CD4-positive, alpha-beta T cell treated with Interleukin-6 at 100 ng/mL for 8 hours (primary cell): ENCODE data around the gene MGRN1.

Experiments
- DNase-seq: peaks from one replicate; pipeline ENCODE4 v3.0.0-alpha.2; 2020; ENCODE audit warnings: mixed read lengths, low spot score

MGRN1 gene

DNA sequence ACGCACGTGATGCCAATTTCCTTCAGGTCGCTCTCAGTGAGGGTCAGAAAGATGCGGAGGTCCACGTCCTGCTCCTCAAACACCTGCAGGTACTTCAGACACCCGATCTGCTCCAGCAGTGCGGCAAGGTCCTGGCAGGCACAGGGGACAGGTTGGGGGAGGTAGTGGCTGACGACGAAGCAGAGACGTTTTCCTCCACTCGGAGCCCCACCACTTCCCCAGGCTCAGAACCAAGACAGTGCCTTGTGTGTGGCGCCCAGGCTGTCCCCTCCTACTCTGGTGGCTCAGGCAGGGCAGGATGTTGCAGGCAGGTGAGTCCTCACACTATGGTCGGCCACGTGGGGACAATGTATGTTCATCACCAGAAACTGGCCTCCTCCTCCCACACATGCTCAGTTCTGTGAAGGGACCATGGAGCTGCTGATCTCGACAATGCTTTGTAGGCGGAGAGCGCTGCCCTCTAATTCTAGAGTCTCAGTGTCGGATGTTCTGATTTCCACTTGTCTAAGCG lies 74.5 kb downstream of the MGRN1 start:
- DNase-seq = no peak

DNA sequence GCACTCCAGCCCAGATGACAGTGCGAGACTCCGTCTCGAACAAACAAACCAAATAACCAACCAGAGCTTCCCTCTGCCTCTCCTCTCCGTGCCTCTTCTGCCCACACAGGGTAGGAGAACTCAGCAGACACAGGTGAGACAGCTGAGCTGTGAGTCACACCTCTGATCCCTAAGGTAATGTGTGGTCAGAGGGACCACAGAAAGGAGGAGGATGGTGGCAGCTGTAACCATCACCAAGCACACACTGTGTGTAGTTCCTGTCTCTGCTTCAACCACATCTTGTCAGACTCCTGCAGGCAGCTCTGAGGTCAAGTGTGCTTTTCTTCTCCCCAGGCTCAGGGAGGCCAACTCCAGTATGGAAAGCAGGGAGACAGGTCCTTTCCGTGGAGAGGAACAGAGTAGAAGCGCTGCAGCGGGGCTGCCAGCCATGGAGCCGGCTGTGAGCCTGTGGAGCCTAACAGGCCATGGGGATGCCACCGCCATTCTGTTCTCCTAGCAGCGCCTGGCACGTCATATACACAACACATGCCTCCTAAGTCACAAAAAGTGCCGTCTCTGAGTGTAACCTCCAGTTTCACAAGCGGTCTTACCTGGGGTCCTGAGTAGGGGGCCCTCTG lies 75.9 kb downstream of the MGRN1 start:
- peak; percentile 47 for DNase-seq

DNA sequence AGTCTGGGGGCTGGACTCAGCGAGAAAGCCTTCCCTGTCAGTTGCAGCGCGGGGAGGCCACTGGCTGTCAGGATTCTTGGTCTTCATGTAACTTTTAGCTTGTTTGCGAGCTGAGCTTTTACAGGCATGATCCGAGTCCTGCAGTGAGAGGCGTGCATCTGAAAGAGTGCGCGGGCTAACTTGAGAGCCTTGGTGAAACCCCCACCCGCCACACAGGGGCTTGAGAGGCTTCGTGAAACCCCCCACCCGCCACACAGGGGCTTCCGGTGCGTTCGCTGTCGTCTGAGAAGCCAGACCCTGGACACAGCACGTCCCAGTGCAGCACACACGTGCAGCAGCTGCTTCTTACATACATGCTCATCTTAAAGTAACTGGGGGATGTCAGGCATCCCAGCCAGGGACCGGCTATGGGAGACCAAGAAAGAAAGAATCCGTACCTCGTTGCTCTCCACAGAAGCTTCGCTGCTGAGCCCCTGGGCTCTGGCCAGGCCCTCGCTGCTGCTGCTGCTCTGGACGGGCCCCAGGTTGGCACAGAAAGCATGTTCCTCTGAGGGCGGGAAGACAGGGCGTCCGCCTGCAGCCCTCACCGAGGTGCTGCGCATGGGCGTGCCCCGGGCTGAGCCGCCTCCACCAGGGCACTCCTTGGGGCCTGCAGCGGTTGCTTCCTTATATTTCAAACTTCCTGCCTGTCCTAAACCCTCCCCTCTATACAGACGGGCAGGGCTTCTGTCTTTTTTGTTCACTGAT lies 76.5 kb downstream of the MGRN1 start:
- DNase-seq = no peak

DNA sequence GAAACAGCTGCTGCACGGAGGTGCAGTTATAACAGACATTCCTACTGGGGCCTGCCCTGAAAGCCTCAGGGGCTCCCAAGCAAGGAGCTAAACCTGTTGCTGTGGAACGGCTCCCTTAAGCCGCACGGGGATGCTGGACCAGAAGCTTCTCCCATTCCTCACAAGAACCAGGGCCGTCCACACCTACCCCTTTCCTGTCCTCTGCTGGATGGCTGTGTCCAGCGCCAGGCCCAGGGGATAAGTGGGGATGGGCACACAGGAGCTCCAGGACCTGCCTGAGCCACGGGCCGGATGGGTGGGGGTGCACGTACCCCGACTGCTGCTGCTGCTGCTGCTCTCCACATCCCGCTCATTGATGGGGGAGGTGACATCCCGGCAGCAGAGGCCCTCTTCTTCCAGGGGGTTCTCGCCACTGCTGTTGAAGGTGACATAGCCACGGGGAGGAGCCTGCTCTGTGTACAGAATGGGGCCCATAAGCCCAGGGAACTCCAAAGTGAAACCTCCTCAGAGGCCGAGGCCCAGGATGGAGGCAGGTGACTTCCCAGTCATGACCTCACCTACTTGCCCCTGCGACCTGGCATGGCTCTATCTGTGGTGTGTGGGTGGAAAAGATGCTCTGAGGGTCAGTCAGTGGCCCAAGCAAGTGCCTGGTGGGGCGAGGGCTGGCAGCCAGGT lies 77.3 kb downstream of the MGRN1 start:
- no peak for DNase-seq

DNA sequence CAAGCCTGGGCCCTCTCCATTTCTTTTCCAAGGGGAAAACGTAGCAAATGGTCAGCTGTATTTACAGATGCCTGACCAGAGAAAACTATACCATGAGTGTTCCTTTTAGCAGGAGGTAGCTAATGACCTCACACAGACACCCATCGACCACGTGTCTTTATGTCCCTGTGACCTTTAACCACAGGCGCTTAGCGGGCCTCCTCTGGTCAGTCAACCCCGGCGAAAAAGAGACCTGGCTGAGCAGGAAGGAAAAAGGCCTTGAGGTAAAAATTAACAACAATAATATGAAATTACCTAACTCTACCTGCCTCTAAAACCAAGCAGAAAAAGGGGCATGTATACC lies 77.8 kb downstream of the MGRN1 start:
- DNase-seq = no peak

DNA sequence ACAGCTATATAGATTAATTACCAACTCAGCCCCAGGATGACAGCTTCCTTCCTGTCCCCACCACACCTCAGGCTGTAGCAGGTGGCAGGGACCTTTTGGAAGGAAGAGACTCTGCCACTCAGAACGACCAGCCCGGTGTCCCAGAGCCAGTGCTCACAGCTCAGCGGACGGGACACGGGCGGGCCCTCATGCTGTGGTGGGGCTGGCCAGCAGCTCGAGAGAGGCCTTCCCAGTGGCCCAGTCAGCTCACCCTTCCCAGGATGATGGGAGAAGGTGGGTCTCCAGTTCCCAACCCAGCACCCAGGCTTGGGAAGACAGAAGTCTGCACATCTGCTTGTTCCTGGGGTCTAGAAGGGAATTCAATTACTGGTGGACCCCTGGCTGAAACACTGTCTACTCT lies 79.3 kb downstream of the MGRN1 start:
- DNase-seq = no peak

DNA sequence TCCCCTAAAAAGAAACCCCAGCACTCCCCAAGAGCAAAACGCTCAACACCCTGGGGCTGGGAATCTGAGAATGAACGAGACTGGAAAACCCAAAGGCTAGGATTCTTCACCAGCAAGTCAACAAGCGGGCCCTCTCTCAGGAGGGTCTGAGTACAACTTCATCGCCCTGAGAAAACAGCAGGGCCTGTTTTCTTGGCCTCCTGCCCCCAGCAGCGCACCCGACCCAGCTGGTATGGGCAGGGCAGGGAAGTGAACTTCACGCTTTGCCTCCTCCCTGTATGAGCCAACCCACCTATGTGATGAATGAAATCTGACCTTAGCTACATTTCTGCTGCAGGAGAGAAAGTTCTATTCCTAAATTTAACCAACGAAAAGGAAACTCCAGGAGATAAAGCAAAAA lies 79.9 kb downstream of the MGRN1 start:
- DNase-seq = no peak

DNA sequence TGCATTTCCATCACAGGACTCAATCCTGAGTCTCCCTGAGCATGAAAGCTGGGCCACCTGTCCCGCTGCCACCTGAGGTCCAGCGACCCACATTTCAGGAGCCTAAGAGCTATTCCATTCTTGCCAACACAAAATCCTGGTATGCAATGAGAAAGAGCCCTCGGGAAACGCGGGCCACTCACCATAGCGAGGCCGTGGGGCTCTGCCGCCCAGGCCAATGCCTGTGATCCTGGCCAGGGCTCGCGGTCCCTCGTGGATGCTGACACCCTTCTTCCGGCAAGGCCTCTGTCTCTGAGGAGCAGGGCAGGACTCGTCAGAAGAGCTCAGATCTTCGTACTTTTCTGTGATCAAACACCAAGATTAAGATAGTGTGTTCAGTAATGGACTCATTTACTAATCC lies 80.3 kb downstream of the MGRN1 start:
- no peak for DNase-seq

DNA sequence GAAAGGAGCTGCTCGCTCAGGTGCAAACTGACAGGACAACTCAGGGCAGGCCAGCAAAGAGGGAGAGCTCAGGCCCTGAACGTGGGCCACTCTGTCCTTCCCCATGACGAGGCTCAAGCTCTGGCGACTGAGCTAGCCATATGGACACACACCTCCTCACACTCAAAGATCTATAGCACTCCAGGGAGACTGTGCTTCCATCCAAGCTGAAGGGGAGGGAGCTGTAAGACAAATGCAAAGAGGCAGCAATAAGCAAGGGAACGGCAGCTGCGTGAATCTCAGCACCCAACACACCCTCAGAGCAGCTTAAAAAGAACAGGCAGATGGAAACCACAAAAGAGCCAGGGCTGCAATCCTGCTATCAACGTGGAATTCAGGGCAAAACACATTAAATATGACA lies 82.2 kb downstream of the MGRN1 start:
- DNase-seq = no peak

DNA sequence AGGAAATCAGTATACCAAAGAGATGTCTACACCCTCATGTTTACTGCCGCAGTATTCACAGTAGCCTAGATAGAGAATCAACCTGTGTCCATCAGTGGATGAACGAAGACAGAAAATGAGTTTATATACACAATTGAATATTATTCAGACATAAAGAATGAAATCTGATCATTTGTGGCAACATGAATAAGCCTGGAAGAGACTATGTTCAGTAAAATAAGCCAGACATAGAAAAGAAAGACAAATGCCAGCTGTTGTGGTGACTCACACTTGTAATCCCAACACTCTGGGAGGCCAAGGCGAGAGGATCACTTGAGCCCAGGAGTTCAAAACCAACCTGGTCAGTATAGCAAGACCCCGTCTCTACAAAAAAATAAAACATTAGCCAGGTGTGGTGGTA lies 84.9 kb downstream of the MGRN1 start:
- no peak for DNase-seq

DNA sequence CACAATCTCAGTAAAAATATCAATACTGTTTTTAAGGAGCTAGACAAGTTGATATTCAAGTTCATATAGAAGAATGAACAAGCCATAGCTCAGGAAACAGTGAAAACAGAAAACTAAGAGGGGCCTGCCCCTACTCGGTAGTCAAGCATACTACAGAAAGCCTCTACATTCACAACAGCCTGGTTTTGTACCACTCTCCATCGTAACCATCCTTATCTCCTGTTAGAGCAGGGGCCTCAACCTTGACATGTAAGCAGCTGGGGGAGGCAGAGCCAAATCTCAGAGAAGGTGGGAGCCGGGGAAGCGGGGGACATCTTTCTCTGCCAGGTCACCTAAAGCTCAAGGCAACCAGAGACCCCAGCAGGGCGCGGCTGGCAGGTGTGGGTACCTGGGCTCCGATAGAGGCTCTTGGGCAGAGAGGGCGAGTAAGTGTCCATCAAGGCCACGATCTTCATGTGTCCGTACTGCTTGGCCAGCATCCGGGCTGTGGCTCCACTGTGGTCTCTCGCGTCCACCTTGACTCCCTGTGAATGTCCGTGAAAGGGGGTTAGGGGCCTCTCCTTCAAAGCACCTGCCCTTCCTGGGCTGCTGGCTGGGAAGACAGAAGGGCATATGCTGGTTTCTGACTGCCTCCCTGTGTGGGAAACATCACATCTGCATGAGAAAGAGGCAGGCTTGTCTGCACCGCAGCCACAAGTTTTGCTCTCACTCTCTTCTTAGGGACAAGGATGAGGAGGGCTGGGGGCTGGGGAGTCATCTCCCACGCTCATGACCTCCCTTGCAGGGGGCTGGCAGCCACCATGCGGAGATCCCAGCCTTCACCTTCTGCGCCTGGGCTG lies 89.3 kb downstream of the MGRN1 start:
- no peak for DNase-seq

DNA sequence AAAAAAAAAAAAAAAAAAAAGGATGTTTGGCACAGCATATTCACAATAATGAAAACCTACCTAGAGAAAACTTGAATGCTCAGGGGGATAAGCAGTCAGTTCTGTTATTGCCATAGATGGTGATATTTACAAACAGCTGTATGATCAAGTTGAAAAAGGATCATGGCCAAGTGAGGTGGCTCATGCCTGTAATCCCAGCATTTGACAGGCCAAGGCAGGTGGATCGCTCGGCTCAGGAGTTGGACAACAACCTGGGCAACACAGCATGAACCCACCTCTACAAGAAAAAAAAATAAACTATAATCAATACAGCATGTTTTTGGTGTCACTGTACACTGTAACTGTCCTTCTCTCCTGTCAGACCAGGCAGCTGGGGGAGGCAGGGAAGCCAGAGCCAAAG lies 90.4 kb downstream of the MGRN1 start:
- DNase-seq = no peak

DNA sequence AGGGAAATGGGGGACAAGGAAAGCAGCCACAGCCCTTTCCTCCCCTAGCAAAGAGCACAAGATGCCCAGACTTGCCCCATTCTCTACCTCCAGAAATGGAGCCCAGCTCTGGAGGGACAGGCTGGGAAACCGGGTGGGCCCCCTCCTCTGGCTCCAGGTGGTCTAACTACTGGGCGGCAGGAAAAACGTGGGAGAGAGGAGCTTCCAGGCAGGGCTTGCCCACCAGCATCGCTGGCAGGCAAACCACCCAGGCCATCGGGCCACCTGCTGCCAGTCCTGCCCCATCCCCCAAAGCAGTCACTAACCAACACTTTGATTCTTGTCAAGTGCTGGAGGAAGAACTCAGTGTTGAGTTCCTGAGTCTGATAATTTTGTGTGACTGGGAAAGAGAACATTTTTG lies 93.8 kb downstream of the MGRN1 start:
- no peak for DNase-seq

DNA sequence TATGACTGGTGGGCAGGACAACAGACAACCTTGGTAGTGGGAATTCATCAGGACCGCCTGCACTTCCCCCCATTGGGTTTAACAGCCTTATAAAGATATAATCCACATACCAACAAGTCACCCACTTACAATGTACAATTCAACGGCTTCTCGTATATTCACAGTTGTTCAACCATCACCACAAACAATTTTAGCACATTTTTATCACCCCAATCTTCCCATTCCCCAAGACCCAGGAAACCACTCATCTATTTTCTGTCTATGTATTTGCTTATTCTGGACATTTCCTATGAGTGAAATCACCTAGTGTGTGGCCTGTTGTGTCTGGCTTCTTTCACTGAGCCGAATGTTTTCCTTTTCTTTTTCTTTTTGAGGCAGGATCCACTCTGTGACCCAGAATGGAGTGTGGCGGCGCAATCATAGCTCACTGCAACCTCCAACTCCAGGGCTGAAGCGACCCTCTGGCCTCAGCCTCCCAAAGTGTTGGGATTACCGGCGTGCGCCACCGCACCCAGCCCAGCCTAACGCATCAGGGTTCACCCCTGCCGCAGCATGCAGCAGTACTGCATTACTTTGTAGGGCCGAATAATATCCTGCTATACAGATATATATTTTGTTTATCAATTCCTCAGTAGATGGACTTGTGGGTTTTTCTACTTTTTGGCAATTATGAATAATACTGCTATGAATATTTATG lies 98.6 kb downstream of the MGRN1 start:
- DNase-seq = no peak

DNA sequence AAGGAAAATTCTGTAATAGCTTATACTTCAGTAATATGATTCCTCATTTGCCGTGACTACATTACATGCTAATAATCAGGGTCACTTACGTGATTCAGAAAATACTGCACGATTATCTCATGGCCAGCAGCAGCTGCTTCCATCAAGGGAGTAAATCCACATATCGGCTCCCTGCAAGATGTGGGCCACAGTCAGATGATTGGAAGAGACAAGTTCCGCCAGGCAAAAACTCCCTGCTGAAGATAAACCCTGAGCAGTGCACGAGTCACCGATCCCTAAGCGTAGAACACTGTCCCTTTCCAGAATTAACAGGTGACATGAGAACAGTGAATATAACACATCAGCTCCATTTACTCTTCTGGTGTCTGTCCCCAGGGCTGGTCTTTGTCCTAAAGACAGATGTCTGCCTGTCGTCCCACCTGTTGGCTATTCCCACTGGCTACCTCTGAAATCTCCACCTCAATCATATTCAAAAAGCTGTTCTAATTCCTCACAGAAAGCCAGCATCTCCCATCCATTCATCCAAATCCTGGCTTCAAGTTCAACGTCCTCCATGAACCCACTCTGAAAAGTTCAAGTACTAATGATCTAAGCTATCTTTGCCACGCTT lies 100.1 kb downstream of the MGRN1 start:
- no peak for DNase-seq

DNA sequence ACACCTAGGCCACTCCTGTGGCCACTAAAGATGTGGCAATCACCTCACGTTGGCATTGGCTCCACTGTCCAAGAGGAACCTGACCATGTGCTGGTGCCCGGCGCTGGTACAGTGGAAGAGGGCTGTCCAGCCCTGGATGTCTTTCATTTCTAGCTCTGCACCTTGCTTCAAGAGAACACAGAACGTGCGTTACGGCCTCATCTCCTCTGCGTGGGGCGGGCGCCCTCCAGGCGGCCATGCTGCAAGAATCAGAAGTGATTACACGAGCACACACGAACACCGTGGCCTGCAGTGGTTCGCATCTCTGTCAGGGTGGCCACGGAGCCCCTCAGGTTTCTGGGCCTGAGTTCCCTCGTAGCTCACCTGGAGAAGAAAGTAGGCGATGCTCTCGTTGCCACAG lies 102.0 kb downstream of the MGRN1 start:
- DNase-seq = no peak

DNA sequence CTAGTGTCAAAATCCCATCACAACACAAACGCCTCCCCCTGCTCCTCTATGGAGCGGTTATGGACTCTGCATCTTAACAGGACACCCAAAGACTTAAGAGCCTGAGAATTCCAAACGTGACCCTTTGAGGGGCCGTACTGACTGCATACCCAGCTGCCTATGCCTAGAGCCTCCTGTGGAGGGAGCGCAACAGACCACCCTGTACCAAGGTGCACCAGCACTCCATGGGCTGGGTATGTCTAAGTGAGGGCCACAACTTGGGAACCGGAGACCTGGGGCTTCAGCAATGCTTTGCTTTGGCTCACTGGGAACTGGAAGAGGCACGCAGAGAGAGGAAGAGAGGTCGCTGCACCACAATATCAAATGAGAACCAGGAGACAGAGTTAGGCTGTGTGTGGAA lies 104.0 kb downstream of the MGRN1 start:
- DNase-seq = no peak

DNA sequence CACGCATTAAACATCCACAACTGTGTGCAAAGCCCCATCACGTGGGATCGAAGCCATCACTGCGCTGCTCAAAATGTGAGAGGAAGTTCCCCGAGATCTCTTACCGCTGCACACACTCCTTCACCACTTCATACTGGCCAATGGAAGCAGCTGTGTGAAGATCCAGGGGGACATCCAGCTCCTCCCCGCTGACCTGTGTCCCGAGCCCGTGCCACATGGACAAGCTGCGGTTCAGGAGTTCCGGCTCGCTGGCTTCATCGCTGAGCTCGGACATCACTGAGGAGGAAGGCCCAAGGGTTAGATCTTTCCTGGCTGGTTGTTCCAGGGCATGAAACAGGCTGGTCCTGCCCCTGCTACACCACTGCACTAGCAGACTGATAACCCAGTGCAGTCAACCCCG lies 105.2 kb downstream of the MGRN1 start:
- DNase-seq = no peak

DNA sequence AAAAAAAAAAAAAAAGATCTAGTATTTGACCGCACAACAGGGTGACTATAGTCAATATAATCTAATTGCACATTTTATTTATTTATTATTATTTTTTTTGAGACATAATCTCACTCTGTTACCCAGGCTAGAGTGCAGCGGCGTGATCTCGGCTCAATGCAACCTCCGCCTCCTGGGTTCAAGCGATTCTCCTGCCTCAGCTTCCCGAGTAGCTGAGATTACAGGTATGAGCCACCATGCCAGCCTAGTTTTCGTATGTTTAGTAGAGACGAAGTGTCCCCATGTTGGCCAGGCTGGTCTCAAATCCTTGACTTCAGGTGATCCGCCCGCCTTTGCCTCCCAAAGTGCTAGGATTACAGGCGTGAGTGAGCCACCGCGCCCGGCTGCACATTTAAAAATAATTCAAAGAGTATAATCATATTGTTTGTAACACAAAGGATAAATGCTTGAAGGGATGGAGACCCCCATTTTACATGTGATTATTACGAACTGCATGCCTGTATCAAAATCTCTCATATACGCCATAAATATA lies 108.7 kb downstream of the MGRN1 start:
- DNase-seq = no peak

DNA sequence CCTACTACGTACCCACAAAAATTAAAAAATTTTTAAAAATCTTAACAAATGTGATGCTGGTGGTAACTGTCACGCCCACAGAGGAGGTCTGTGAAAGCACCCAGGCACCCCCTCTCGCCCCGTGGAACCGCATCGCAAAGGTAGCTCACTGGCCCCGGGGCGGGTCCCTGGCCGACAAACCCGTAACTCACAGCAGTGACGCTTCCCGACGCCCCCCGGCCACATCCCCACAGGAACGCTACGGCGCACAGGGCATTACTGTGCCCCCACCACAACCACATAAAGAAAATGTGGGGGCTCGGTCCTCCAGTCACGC lies 109.1 kb downstream of the MGRN1 start:
- DNase-seq = no peak

DNA sequence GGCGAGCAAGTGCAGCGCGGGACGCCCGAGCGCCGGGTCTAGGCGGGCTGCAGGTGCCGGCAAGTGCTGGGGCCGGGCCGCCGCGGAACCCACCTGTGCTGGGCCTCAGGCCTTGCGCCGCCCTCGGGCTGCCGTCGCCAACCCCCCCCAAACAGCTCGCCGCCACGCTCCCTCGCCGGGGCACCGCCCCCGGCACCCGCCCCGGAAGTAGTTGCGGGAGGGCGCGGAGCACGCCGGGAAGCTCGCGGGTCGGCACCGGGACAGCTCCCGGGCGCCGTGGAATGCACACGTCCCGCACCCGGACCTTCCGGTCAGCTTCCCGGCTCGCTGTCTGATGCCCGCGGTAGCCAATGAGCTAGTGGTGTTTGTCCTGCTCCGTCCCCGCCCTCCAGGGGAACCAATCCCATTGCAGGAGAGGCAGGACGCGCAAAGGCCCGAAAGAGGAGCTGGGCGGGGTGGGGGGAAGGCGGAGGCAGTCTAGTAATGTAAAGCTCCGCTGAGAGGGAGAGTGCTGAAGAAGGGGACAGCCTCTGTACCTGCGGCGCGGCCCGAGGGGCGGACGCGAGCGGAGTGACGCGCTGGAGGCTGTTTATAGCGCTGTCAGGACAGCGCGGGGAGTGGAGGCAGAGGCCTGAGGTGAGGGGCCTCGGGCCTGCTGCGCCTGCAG lies 109.6 kb downstream of the MGRN1 start, which contains the start of the genes ANKS3 and DNAAF8:
TSS of gene ANKS3 (minus strand) at position 209 of the 667 bp plus-strand sequence. CDS start 4,122 bp downstream, outside the sequence.
TSS of gene DNAAF8 (plus strand) at position 475 of the 667 bp plus-strand sequence. CDS start 1,978 bp downstream, outside the sequence.
- peak; percentile 71 for DNase-seq
